ENCODE measurements around the gene ZBTB7C.

GRCh38 chr18:48079885-48080284, 329.3 kb downstream of the ZBTB7C start:
- TF ChIP-seq POLR2A (IDR thresholded peaks at IDR 0.05): no peak
- no peak for TF ChIP-seq CTCF (IDR thresholded peaks at IDR 0.05)
